HG02678 (cell line): Measurements from ENCODE around the gene NINL.
"Not testable (repeated sequence)": the region's sequence is repeated elsewhere in the genome, so short reads cannot be mapped to it uniquely, and the experiment has no call there.

Source experiments
- ATAC-seq: cut with Tn5 transposase; IDR thresholded peaks from one replicate; pipeline ENCODE4 v1.9.1; 2021; ENCODE audit warnings: mild to moderate bottlenecking, moderate library complexity; ENCODE audit not compliant: unreplicated experiment

The NINL gene

GRCh38 chr20:25584905-25585704 is at the start of gene NINL:
TSS of gene NINL (minus strand) at chr20:25585531. CDS start at chr20:25526587, 58,944 bp downstream.
- peak; percentile 80 for ATAC-seq

- no peak for ATAC-seq
Measured at GRCh38 chr20:25632940-25633790, 47.8 kb upstream of the NINL start.

GRCh38 chr20:25630615-25631014 is 45.3 kb upstream of the NINL start:
- not testable (repeated sequence) for ATAC-seq

- no peak for ATAC-seq
Measured at GRCh38 chr20:25629816-25630499, 44.6 kb upstream of the NINL start.

GRCh38 chr20:25626779-25627178 is 41.4 kb upstream of the NINL start:
- ATAC-seq: no peak

DNA sequence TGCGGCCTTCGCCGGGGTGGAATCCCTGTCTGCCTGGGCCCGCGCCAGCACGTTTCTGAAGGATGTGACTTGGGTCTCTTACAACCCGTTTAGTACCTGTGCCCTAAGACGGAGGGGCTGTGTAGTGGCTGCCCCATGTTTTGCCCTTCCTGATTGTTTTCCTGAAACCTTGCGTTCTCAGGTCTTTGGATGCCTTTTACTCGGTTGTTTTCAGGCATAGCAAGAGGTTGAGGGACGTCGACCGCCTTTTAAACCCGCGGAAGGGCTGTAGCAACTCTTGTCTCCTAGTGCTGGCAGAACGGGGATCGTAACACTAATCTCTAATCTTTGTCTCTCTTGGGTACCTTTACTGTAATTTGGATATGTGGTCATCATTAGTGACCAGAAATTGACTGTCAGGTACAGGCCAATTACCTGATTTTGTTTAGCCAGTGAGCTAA is 39.2 kb upstream of the NINL start:
- no peak for ATAC-seq

DNA sequence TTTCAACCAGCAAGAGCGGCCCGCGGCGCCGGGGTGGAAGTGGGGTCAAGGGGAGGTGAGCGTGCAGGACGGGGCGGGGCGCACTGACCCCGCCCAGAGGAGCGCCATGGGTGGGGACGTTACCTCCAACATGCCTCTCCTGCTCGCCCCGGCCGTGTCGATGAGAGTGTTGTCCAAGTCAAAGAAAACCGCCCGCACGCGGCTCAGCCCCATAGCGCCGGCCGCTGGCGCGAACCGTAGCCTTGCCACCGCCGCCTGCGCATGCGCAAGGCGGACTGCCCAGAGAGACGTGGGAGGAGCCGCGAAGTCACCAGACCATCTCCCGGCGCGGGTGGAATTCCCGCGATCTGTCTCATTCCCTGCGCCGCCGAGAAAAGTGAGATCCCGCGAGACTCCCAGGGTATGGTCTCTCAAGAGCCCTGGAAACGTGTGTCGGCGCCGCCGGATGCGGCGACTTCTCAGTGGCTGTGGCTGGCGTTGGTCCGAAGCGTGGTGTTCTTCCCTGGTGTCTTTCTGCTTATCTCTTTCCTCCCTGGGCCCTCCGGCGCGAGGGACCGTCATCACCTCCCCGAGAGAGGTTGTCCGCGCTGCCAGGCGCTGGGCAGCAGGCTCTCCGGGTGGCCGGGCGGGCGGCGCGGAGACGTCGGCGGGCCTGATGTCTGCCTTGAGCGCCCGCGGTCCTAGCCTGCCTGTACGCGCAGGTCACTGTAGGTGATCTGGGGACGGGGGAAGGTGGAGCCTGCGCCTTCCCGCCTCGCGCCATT is 38.6 kb upstream of the NINL start, which contains the start of gene NANP:
TSS of gene NANP (minus strand) at position 279 of the 764 bp plus-strand sequence. CDS start at position 213, 66 bp downstream.
- peak; percentile 80 for ATAC-seq

DNA sequence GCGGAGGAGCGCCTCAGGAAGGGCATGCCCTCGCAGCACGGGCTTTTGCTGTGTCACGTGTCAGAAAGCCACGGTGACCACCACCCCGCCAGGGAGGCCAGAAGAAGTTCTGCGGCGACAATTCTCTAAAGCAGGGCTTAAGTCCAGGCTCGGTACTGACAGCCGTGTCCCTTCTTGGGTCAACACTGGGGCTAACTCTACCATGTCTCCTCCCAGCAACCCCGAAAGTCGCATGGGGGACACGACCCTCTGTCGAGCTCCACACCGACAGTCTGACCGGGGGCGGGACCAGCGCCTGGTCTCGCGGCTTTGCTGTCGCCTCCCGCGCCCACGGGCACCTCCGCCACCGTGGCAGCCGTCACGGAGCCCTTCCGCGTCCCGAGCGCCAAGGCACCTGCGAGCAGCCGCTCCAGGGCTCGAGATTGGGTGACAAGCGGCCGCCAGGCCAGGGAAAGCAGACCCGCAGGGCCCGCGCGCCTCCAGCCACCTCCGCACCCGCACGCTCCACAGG is 37.9 kb upstream of the NINL start:
- ATAC-seq: peak; percentile 22

DNA sequence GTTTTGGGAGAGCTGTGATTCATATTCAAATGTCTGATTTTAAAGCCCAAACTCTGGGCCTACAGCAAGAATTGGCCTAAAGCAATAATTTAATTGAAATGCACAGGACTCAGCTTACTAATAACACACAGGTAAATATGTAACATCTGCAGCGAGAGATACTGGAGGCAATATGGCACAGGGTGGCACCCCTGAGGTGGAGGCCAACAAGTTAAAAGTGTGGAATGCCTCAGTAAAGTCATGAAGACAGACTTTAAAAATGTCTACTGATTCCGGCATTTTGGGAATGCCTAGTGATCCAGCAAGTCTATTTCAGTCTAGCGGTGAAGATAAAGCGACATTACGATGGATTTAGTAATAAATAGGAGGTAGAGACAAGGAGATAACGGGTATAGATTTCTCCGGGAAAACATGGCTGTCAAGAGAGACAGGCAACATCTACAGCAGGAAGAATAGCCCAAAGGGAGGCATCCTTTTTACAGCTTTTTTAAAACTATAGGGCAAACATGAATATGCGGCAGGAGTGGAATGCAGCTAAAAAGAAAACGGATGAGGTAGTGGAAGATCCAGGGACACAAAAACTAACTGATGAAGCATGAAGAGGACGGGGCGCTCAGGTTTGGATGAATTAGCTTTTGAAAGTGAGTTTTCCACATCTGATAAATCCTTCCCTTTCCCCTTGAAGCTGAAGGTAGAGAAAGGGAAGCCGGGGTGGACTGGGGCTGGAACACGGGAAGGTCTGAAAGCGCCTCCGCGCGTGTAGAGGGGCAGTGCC is 37.3 kb upstream of the NINL start:
- ATAC-seq: no peak

- no peak for ATAC-seq
Measured at GRCh38 chr20:25622049-25622448, 36.7 kb upstream of the NINL start.

DNA sequence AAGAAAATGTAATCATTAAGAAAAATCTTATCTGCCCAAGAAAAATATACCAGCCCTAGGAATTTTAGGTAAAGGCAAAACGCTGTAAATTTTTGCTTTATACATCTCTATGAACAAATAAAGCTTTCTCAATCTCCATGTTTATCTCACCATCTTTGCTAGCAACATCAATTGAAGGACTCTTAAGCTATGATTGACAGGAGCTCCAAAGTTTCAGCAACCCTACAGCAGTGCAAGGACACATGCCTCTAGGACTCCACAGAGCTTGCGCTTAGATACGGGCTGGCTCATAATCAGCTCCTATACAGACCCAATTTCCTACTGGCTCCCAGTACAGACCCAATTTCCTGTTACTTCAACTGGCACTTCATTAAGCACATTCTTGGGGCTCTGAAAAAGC is 34.2 kb upstream of the NINL start:
- ATAC-seq: no peak

DNA sequence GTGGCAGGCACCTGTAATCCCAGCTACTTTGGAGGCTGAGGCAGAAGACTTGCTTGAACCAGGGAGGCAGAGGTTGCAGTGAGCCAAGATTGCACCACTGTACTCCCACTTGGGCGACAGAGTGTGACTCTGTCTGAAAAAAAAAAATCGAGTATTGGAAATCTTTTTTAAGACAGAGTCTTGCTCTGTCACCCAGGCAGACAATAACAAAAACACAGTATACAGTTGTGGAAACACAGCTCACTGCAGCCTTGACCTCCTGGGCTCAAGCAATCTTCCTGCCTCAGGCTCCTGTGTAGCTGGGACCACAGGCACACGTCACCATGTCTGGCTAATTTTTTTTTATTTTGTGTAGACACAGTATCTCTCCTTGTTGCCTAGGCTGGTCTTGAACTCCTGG is 23.4 kb upstream of the NINL start:
- no peak for ATAC-seq

- ATAC-seq: no peak
Measured at GRCh38 chr20:25606094-25606695, 20.9 kb upstream of the NINL start.

DNA sequence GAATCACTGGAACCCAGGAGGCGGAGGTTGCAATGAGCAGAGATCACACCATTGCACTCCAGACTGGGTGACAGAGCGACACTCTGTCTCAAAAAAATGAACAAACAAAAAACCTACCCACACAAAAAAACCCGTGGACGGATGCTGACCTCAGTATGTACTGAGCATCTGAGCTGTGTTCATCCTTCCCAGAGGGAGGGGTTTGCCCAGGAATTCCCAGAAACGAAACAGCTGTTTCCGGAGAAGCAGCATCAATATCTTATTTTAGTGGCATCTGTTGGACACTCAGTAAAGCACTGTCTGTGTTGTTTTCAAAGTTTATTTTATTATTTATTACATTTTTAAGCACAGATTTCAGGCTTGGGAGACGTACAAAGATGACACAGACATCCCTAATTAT is 19.8 kb upstream of the NINL start:
- no peak for ATAC-seq

GRCh38 chr20:25604611-25605010 is 19.3 kb upstream of the NINL start:
- no peak for ATAC-seq

GRCh38 chr20:25602914-25603309 is 17.6 kb upstream of the NINL start:
- ATAC-seq: not testable (repeated sequence)

DNA sequence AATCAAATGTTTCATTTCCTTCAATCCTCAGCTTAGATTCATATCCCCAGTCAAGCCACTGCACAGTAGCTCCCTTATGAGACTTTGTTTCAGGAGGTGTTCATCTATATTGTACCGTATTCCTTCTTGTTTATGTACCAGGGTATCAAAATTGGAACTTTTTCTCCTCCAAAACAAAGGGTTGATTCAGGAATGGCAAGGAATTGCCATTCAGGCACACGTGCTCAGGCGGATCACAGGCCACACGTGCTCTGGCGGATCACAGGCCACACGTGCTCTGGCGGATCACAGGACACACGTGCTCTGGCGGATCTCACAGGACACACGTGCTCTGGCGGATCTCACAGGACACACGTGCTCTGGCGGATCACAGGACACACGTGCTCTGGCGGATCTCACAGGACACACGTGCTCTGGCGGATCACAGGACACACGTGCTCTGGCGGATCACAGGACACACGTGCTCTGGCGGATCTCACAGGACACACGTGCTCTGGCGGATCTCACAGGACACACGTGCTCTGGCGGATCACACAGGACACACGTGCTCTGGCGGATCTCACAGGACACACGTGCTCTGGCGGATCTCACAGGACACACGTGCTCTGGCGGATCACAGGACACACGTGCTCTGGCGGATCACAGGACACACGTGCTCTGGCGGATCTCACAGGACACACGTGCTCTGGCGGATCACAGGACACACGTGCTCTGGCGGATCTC is 17.0 kb upstream of the NINL start:
- ATAC-seq: not testable (repeated sequence)

DNA sequence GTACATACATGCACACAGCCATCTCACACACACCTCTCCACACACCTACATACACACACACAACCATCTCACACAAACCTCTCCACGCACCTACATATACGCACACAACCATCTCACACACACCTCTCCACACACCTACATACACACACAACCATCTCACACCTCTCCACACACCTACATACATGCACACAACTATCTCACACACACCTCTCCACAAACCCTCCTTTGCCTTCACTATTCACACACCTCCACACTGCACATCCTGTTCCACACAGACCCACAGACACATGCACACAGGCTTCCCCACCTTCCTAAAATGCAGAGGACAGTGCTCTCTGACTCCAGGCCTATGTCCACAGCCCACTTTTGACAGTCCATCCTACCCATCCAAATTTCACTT is 16.3 kb upstream of the NINL start:
- ATAC-seq: no peak
